ENCODE data around the gene GAS2. TPM values are rescaled to one million over a fixed set of nuclear protein-coding genes. Genes with fewer than 3 reads are reported as not detected.

The GAS2 gene
- total RNA-seq, 2 donors from 2014 or later, result 4.2 to 7.0 TPM

DNA sequence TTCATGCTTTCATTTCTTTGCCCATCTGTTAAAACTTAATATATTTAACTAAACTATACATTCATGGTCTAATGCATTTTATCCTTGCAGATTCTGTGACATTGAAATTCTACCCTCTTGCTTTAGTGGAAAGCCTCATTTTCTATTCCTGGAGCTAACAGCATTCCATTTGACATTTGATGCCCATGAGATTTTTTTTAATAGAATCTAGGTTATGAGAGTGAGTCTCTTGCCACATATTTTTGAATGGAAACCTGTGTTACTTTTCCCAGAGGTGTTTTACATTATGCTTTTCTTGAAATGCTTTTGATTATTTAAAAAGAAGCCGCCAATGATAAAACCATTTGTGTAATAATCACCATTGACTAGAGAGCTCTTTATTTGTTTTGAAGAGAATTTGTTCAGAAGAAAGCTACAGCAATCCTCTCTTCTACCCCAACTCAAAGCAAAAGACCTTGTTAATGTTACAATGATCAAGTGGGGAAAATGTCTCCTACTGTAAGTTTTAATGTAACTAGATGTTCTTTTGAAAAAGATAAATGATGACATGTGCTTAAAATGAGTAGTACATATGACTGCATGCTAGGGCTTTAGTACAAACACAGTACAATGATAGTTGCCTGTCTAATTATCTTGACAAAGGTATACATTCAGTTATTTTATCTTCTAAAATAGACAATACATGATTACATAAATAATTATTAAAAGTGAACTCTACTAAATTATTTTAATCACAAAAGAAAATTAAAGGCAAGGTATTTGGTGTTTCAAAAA lies 67.3 kb downstream of the GAS2 start:
- Histone ChIP-seq H3K27ac (no peak overlapping the region), H3K4me3 (no peak overlapping the region), H3K9me3 (no peaks in the 10 kb centered on the region), H3K4me1 (replicated peaks) (no peaks in the 10 kb centered on the region), H3K27me3 (replicated peaks; ENCODE audit: insufficient read depth) (no peaks in the 10 kb centered on the region), H3K36me3 (no peaks in the 10 kb centered on the region)
- TF ChIP-seq, protein P1, sequence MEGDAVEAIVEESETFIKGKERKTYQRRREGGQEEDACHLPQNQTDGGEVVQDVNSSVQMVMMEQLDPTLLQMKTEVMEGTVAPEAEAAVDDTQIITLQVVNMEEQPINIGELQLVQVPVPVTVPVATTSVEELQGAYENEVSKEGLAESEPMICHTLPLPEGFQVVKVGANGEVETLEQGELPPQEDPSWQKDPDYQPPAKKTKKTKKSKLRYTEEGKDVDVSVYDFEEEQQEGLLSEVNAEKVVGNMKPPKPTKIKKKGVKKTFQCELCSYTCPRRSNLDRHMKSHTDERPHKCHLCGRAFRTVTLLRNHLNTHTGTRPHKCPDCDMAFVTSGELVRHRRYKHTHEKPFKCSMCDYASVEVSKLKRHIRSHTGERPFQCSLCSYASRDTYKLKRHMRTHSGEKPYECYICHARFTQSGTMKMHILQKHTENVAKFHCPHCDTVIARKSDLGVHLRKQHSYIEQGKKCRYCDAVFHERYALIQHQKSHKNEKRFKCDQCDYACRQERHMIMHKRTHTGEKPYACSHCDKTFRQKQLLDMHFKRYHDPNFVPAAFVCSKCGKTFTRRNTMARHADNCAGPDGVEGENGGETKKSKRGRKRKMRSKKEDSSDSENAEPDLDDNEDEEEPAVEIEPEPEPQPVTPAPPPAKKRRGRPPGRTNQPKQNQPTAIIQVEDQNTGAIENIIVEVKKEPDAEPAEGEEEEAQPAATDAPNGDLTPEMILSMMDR (IDR thresholded peaks at IDR 0.05), result no peak
- no peak for TF ChIP-seq POLR2AphosphoS5 (IDR thresholded peaks at IDR 0.05)
- no peak for TF ChIP-seq POLR2A (IDR thresholded peaks at IDR 0.05)
- intact Hi-C loops (cut with DNase I), result no loop called here
- 73% methylated on average over 1 of the region's 1 CpG for WGBS
- DNase-seq (ENCODE audit: low spot score), result no peak

DNA sequence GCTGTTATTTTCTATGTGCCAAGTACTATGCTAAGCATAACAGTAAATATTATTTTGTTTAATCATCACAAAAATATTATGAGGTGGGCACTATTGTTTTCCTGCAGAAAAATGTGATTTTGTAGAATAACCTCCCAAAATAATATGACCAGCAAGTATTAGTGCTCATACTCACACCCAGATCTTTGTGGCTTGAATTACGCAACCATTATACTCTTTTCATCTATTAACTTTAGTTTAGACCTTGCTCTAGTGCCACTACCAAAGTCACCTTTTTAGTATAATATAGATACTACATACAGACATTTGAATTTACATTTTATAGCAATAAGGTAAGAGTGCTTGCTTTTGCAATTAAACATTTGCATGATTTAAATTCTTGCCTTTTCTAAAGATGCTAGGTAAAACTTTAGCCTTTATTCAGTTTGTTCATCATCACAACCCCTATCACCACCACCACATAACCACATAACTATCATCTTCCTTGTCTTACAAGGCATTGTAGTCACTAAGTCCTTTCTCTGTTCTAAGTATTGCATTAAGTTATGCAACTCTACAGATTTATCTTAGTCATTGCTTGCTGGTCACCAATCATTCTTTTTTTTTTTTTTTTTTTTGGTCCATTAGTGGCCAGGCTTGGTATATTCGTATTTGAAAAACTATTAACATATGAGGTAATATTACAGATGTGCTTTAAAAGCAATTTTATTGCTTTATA lies 68.4 kb downstream of the GAS2 start:
- Histone ChIP-seq H3K36me3 (no peaks in the 10 kb centered on the region), H3K4me3 (no peak overlapping the region), H3K4me1 (replicated peaks) (no peaks in the 10 kb centered on the region), H3K27ac (no peak overlapping the region), H3K9me3 (no peaks in the 10 kb centered on the region), H3K27me3 (replicated peaks; ENCODE audit: insufficient read depth) (no peaks in the 10 kb centered on the region)
- intact Hi-C loops (cut with DNase I), result no loop called here
- TF ChIP-seq POLR2A (IDR thresholded peaks at IDR 0.05) (no peak), POLR2AphosphoS5 (IDR thresholded peaks at IDR 0.05) (no peak)
- TF ChIP-seq, protein P1 (IDR thresholded peaks at IDR 0.05), result no peak
- 53% methylated on average over 2 of the region's 2 CpGs for WGBS
- DNase-seq (ENCODE audit: low spot score), result no peak

DNA sequence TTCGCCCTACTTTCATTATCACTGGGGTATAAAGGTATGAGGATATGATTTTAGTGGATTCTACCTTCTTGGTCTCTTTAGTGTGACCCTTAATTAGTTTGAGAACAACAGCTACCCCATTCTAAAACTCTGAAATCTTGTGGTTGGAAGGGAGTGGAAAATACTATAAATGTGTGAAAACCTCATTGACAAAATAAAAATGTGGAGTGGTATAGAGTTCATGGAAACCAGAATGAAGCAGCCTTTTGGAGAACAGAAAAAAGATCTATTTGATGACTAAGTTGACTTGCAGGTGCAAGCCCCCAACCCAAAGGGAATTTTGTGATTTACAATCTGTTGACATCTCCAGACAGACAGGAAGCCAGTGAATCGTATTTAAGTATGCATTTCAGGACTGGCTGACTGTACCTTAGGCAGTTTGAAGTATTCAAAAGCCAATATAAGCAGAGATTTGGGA lies 75.8 kb downstream of the GAS2 start:
- DNase-seq (ENCODE audit: low spot score), result no peak
- Histone ChIP-seq H3K36me3 (no peaks in the 10 kb centered on the region), H3K27me3 (replicated peaks; ENCODE audit: insufficient read depth) (no peaks in the 10 kb centered on the region), H3K4me1 (replicated peaks) (no peaks in the 10 kb centered on the region), H3K9me3 (no peaks in the 10 kb centered on the region), H3K27ac (no peak overlapping the region), H3K4me3 (no peak overlapping the region)
- WGBS, result 49% methylated on average over 2 of the region's 2 CpGs
- TF ChIP-seq, protein P1 (IDR thresholded peaks at IDR 0.05), result no peak
- TF ChIP-seq POLR2AphosphoS5 (IDR thresholded peaks at IDR 0.05), result no peak
- TF ChIP-seq POLR2A (IDR thresholded peaks at IDR 0.05), result no peak
- intact Hi-C loops (cut with DNase I), result no loop called here

DNA sequence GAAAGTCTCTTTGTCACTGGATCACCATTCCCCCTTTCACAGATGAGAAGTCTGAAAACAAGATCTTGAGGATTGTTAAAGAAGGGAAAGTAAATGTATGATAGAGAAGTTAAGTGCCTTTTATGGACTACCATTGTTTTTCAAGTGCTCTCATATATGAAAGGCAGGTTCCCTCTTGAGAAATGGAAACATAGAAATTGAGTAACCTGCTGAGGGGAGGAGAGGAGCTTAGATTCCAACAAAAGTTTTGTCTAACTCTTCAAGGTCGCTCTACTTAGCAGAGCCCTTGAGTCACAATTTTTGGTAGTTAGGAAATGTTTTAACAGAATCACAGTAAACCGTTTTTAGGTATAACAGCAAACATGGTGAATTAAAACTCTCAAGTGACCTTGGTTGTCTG lies 83.1 kb downstream of the GAS2 start:
- intact Hi-C loops (cut with DNase I), result no loop called here
- TF ChIP-seq POLR2A (IDR thresholded peaks at IDR 0.05) (no peak), POLR2AphosphoS5 (IDR thresholded peaks at IDR 0.05) (no peak)
- TF ChIP-seq, protein P1 (IDR thresholded peaks at IDR 0.05), result no peak
- WGBS, result 80% methylated on average over 2 of the region's 2 CpGs
- Histone ChIP-seq H3K4me3 (no peak overlapping the region), H3K4me1 (replicated peaks) (no peaks in the 10 kb centered on the region), H3K9me3 (no peaks in the 10 kb centered on the region), H3K27ac (no peak overlapping the region), H3K27me3 (replicated peaks; ENCODE audit: insufficient read depth) (no peaks in the 10 kb centered on the region), H3K36me3 (no peaks in the 10 kb centered on the region)
- DNase-seq (ENCODE audit: low spot score), result no peak

Measured in prostate gland (tissue), 2 donors.